HEK293 (cell line): ENCODE measurements around the gene CLMN.

ENCODE experiments used
- GLIS1 ChIP-seq: fragments of 450-650 bp; formaldehyde crosslinking; IDR thresholded peaks from 2 replicates; pipeline ENCODE4 v1.5.1; 2016; ENCODE audit warnings: missing biosample characterization, missing genetic modification characterization
- PATZ1 ChIP-seq: fragments of 450-650 bp; formaldehyde crosslinking; IDR thresholded peaks from 2 replicates; pipeline ENCODE4 v1.5.1; 2016; ENCODE audit warnings: missing biosample characterization, missing genetic modification characterization
- RBAK ChIP-seq: fragments of 450-650 bp; formaldehyde crosslinking; IDR thresholded peaks from 2 replicates; pipeline ENCODE4 v1.5.1; 2016; ENCODE audit warnings: missing biosample characterization, missing genetic modification characterization
- ZBTB26 ChIP-seq: fragments of 450-650 bp; formaldehyde crosslinking; optimal IDR thresholded peaks from 2 replicates; pipeline ENCODE3; 2016; ENCODE audit warnings: missing biosample characterization, mild to moderate bottlenecking, missing genetic modification characterization
- ZBTB7A ChIP-seq: fragments of 450-650 bp; formaldehyde crosslinking; IDR thresholded peaks from 2 replicates; pipeline ENCODE4 v1.5.1; 2016; ENCODE audit warnings: low read depth, missing biosample characterization, missing genetic modification characterization
- ZEB2 ChIP-seq: fragments of 450-650 bp; formaldehyde crosslinking; IDR thresholded peaks from 2 replicates; pipeline ENCODE4 v1.5.1; 2016; ENCODE audit warnings: missing biosample characterization, missing genetic modification characterization
- ZNF121 ChIP-seq: fragments of 450-650 bp; formaldehyde crosslinking; IDR thresholded peaks from 2 replicates; pipeline ENCODE4 v1.5.1; 2016; ENCODE audit warnings: missing biosample characterization, missing genetic modification characterization
- ZNF140 ChIP-seq: fragments of 450-650 bp; formaldehyde crosslinking; IDR thresholded peaks from 2 replicates; pipeline ENCODE4 v1.5.1; 2016; ENCODE audit warnings: missing biosample characterization, missing genetic modification characterization
- ZNF16 ChIP-seq: fragments of 450-650 bp; formaldehyde crosslinking; IDR thresholded peaks from 2 replicates; pipeline ENCODE4 v1.5.1; 2016; ENCODE audit warnings: low read depth, missing biosample characterization, missing genetic modification characterization
- ZNF169 ChIP-seq: fragments of 450-650 bp; formaldehyde crosslinking; IDR thresholded peaks from 2 replicates; pipeline ENCODE4 v1.5.1; 2016; ENCODE audit warnings: missing biosample characterization, missing genetic modification characterization
- ZNF239 ChIP-seq: fragments of 450-650 bp; formaldehyde crosslinking; IDR thresholded peaks from 2 replicates; pipeline ENCODE4 v1.5.1; 2016; ENCODE audit warnings: missing biosample characterization, missing genetic modification characterization
- ZNF341 ChIP-seq: fragments of 450-650 bp; formaldehyde crosslinking; IDR thresholded peaks from 2 replicates; pipeline ENCODE4; 2016; ENCODE audit warnings: low read depth, missing biosample characterization, missing genetic modification characterization
- ZNF518A ChIP-seq: fragments of 450-650 bp; formaldehyde crosslinking; conservative IDR thresholded peaks from 2 replicates; pipeline ENCODE4 v1.5.1; 2016; ENCODE audit warnings: low read depth, missing biosample characterization, missing genetic modification characterization
- ZNF529 ChIP-seq: fragments of 450-650 bp; formaldehyde crosslinking; IDR thresholded peaks from 2 replicates; pipeline ENCODE4 v1.5.1; 2017; ENCODE audit warnings: missing genetic modification characterization, missing biosample characterization; ENCODE audit not compliant: insufficient replicate concordance
- ZNF600 ChIP-seq: fragments of 450-650 bp; formaldehyde crosslinking; IDR thresholded peaks from 2 replicates; pipeline ENCODE4 v1.5.1; 2016; ENCODE audit warnings: missing biosample characterization, missing genetic modification characterization
- ZNF654 ChIP-seq: fragments of 450-650 bp; formaldehyde crosslinking; IDR thresholded peaks from 2 replicates; pipeline ENCODE4 v1.5.1; 2016; ENCODE audit warnings: low read depth, missing biosample characterization, missing genetic modification characterization
- ZNF692 ChIP-seq: fragments of 450-650 bp; formaldehyde crosslinking; IDR thresholded peaks from 2 replicates; pipeline ENCODE4 v1.5.1; 2016; ENCODE audit warnings: missing biosample characterization, missing genetic modification characterization
- TF ChIP-seq, protein P1 (sequence below): fragments of 450-650 bp; formaldehyde crosslinking; IDR thresholded peaks from 2 replicates; pipeline ENCODE4 v1.5.1; 2016; ENCODE audit warnings: missing biosample characterization, missing genetic modification characterization, borderline replicate concordance
- TF ChIP-seq, protein P2 (sequence below): fragments of 450-650 bp; formaldehyde crosslinking; IDR thresholded peaks from 2 replicates; pipeline ENCODE4 v1.5.1; 2016; ENCODE audit warnings: missing biosample characterization, missing genetic modification characterization
- TF ChIP-seq, protein P3 (sequence below): fragments of 450-650 bp; IDR thresholded peaks from 2 replicates; pipeline ENCODE4 v1.5.1; 2018; ENCODE audit warnings: missing biosample characterization, missing genetic modification characterization

The CLMN gene

DNA sequence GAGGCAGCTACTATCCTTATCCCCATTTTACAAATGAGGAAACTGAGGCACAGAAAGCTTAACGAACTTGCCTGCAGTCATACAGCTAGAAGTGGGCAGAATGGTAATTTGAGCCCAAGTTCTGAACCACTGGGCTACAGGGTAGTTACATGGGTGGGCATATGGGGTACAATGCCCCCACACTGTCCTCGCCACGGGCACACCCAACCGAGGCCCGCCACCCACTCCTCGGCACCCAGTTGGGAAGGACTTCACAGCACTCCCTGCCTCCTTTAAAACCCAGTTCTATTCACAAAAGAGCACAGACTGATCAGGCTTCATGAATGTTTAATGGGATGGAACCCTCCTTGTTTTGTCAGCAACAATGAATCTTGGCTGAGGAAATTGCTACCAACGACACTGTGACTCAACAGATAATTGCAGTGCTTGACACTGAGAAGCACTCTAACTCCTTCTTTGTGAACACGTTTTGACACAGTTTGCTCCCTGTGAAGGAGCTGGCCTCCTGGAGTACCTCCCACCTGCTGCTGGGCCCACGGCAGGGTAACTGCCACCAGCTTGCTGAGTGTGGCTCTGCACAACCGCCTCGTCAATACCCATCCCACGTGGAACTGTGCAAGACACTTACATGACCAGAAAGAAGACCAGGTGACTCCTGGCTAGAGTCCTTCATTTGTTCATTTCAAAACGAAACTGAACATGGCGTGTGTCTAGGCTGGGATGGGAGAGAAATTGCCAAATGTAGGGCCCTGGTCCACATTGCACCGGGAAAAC, 63.5 kb downstream of the CLMN start (continued):
- TF ChIP-seq, protein P1, sequence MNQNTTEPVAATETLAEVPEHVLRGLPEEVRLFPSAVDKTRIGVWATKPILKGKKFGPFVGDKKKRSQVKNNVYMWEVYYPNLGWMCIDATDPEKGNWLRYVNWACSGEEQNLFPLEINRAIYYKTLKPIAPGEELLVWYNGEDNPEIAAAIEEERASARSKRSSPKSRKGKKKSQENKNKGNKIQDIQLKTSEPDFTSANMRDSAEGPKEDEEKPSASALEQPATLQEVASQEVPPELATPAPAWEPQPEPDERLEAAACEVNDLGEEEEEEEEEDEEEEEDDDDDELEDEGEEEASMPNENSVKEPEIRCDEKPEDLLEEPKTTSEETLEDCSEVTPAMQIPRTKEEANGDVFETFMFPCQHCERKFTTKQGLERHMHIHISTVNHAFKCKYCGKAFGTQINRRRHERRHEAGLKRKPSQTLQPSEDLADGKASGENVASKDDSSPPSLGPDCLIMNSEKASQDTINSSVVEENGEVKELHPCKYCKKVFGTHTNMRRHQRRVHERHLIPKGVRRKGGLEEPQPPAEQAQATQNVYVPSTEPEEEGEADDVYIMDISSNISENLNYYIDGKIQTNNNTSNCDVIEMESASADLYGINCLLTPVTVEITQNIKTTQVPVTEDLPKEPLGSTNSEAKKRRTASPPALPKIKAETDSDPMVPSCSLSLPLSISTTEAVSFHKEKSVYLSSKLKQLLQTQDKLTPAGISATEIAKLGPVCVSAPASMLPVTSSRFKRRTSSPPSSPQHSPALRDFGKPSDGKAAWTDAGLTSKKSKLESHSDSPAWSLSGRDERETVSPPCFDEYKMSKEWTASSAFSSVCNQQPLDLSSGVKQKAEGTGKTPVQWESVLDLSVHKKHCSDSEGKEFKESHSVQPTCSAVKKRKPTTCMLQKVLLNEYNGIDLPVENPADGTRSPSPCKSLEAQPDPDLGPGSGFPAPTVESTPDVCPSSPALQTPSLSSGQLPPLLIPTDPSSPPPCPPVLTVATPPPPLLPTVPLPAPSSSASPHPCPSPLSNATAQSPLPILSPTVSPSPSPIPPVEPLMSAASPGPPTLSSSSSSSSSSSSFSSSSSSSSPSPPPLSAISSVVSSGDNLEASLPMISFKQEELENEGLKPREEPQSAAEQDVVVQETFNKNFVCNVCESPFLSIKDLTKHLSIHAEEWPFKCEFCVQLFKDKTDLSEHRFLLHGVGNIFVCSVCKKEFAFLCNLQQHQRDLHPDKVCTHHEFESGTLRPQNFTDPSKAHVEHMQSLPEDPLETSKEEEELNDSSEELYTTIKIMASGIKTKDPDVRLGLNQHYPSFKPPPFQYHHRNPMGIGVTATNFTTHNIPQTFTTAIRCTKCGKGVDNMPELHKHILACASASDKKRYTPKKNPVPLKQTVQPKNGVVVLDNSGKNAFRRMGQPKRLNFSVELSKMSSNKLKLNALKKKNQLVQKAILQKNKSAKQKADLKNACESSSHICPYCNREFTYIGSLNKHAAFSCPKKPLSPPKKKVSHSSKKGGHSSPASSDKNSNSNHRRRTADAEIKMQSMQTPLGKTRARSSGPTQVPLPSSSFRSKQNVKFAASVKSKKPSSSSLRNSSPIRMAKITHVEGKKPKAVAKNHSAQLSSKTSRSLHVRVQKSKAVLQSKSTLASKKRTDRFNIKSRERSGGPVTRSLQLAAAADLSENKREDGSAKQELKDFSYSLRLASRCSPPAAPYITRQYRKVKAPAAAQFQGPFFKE (tag by site-specific recombination), result no peak
- TF ChIP-seq GLIS1 (tag by site-specific recombination) (peak; percentile 94), ZNF16 (tag by site-specific recombination) (no peak), ZNF140 (tag by site-specific recombination) (no peak), ZNF529 (tag by site-specific recombination) (no peak), ZNF169 (tag by site-specific recombination) (no peak), ZNF654 (no peak), RBAK (no peak), ZNF239 (no peak), ZNF600 (tag by site-specific recombination) (peak; percentile 96), ZNF341 (tag by site-specific recombination) (no peak), ZNF121 (tag by site-specific recombination) (no peak), ZBTB7A (tag by site-specific recombination) (no peak), PATZ1 (tag by site-specific recombination) (no peak), ZBTB26 (tag by site-specific recombination) (no peak), ZNF518A (tag by site-specific recombination) (no peak), ZEB2 (peak; percentile 62; the same call in 1 of the 2 replicates), ZNF692 (tag by site-specific recombination) (peak; percentile 86)
- TF ChIP-seq, protein P2, sequence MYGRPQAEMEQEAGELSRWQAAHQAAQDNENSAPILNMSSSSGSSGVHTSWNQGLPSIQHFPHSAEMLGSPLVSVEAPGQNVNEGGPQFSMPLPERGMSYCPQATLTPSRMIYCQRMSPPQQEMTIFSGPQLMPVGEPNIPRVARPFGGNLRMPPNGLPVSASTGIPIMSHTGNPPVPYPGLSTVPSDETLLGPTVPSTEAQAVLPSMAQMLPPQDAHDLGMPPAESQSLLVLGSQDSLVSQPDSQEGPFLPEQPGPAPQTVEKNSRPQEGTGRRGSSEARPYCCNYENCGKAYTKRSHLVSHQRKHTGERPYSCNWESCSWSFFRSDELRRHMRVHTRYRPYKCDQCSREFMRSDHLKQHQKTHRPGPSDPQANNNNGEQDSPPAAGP, result peak; percentile 77
- TF ChIP-seq, protein P3, sequence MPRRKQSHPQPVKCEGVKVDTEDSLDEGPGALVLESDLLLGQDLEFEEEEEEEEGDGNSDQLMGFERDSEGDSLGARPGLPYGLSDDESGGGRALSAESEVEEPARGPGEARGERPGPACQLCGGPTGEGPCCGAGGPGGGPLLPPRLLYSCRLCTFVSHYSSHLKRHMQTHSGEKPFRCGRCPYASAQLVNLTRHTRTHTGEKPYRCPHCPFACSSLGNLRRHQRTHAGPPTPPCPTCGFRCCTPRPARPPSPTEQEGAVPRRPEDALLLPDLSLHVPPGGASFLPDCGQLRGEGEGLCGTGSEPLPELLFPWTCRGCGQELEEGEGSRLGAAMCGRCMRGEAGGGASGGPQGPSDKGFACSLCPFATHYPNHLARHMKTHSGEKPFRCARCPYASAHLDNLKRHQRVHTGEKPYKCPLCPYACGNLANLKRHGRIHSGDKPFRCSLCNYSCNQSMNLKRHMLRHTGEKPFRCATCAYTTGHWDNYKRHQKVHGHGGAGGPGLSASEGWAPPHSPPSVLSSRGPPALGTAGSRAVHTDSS (tag by site-specific recombination), result no peak
